Upper lobe of left lung (tissue), 6 donors: ENCODE data around the gene TFAP2B. TPM values are rescaled to one million over a fixed set of nuclear protein-coding genes. Genes with fewer than 3 reads are reported as not detected.
A peak's percentile ranks its signal among the peaks of the same experiment; 100 is the strongest.

Experiments
- ATAC-seq, 2 donors: fragments of 200-7000 bp; cut with Tn5 transposase; one replicate each; pipeline ENCODE4 v1.9.1; 2022; ENCODE audit warnings: mild to moderate bottlenecking in 2 of 2, moderate library complexity in 2 of 2; ENCODE audit not compliant: low FRiP score in 2 of 2
- DNase-seq, 2 donors: peaks; one replicate each; pipeline ENCODE4 v3.0.0-alpha.2; 2019 to 2020
- H3K27ac ChIP-seq, 4 donors: fragments of 200-600 bp; sonication (generic); one replicate each; pipeline ENCODE4 v1.5.1; 2016 to 2019
- H3K27me3 ChIP-seq, 4 donors: fragments of 200-600 bp; sonication (generic); one replicate each; pipeline ENCODE4 v1.5.1; 2017 to 2019
- H3K36me3 ChIP-seq, 4 donors: fragments of 200-600 bp; sonication (generic); one replicate each; pipeline ENCODE4 v1.5.1; 2016 to 2019
- H3K4me1 ChIP-seq, 4 donors: fragments of 200-600 bp; sonication (generic); one replicate each; pipeline ENCODE4 v1.5.1; 2018 to 2019
- H3K4me3 ChIP-seq, 4 donors: fragments of 200-600 bp; sonication (generic); one replicate each; pipeline ENCODE4 v1.5.1; 2017 to 2019; ENCODE audit warnings: mild to moderate bottlenecking in 2 of 4, moderate library complexity in 1 of 4
- H3K9me3 ChIP-seq, 4 donors: fragments of 200-600 bp; sonication (generic); one replicate each; pipeline ENCODE4 v1.5.1; 2018 to 2019
- EP300 ChIP-seq, 4 donors: sonication (generic); formaldehyde crosslinking; IDR thresholded peaks; one replicate each; pipeline ENCODE4 v1.5.1; 2017; ENCODE audit warnings: antibody characterized with exemption in 4 of 4, control low read depth in 2 of 4
- POLR2A ChIP-seq, 4 donors: fragments of 450-650 bp; IDR thresholded peaks; one replicate each; pipeline ENCODE4 v1.5.1; 2016 to 2017; ENCODE audit warnings: antibody characterized with exemption in 4 of 4, mild to moderate bottlenecking in 2 of 4
- POLR2AphosphoS5 ChIP-seq, 2 donors: sonication (generic); formaldehyde crosslinking; IDR thresholded peaks; one replicate each; pipeline ENCODE4 v1.5.1; 2017; ENCODE audit warnings: antibody characterized with exemption in 2 of 2
- WGBS, 2 donors: methylation state at CpG; one replicate each; pipeline ENCODE4 v1.1.5; 2017 to 2018; 5-methylcytosine and 5-hydroxymethylcytosine counted together
- total RNA-seq, 6 donors: library from RNA; depleted of rRNA in 4 of 6; stranded (reverse); fragments of >200 nt in 4 of 6; gene quantifications; one replicate each; pipeline versions ENCODE4 v1.1.0 to v1.2.1, GENCODE V29; 2016 to 2021
- TF ChIP-seq, protein P1 (sequence below), 6 experiments: fragments of 450-650 bp in 4 of 6; fragments of 200-600 bp in 2 of 6; sonication (generic) in 2 of 6; IDR thresholded peaks; one replicate each; pipeline ENCODE4 v1.5.1; 2016 to 2019; ENCODE audit warnings: antibody characterized with exemption in 6 of 6
- donor health status: DM: no; HTN: no; CAD: no; lungs with moderate emphysema.
- donor health status: DM: no; HTN: yes; CAD: no; lungs with severe emphysema.

Gene TFAP2B
- total RNA-seq, 6 donors from 2014 or later, result 1.0 TPM; not detected in 5

GRCh38 chr6:50826037-50826761 lies 7.5 kb downstream of the TFAP2B start:
- Histone ChIP-seq H3K9me3 (no peaks in the 10 kb centered on the region), H3K27me3 (peaks cover 0 to 42% (median 16%) of the 10 kb centered on the region in 4 donors), H3K4me3 (no peak overlapping the region), H3K27ac (no peak overlapping the region), H3K36me3 (no peaks in the 10 kb centered on the region), H3K4me1 (no peaks in the 10 kb centered on the region)
- DNase-seq, result peak in 1 of 2 donors; percentile 81
- ATAC-seq, result no peak
- TF ChIP-seq, protein P1, sequence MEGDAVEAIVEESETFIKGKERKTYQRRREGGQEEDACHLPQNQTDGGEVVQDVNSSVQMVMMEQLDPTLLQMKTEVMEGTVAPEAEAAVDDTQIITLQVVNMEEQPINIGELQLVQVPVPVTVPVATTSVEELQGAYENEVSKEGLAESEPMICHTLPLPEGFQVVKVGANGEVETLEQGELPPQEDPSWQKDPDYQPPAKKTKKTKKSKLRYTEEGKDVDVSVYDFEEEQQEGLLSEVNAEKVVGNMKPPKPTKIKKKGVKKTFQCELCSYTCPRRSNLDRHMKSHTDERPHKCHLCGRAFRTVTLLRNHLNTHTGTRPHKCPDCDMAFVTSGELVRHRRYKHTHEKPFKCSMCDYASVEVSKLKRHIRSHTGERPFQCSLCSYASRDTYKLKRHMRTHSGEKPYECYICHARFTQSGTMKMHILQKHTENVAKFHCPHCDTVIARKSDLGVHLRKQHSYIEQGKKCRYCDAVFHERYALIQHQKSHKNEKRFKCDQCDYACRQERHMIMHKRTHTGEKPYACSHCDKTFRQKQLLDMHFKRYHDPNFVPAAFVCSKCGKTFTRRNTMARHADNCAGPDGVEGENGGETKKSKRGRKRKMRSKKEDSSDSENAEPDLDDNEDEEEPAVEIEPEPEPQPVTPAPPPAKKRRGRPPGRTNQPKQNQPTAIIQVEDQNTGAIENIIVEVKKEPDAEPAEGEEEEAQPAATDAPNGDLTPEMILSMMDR (IDR thresholded peaks at IDR 0.05), result no peak
- no peak for TF ChIP-seq POLR2AphosphoS5 (IDR thresholded peaks at IDR 0.05)
- TF ChIP-seq EP300 (IDR thresholded peaks at IDR 0.05), result no peak
- WGBS, 2 donors, result 11 to 13% methylated on average over 15 to 19 of the region's 19 CpGs

- Histone ChIP-seq H3K4me1 (no peaks in the 10 kb centered on the region), H3K36me3 (no peaks in the 10 kb centered on the region), H3K27me3 (peaks cover 0 to 36% (median 14%) of the 10 kb centered on the region in 4 donors), H3K9me3 (no peaks in the 10 kb centered on the region), H3K4me3 (no peak overlapping the region), H3K27ac (no peak overlapping the region)
- ATAC-seq, result no peak
- DNase-seq, result no peak
- WGBS, 2 donors, result 11% methylated on average over 15 of the region's 15 CpGs
- no peak for TF ChIP-seq POLR2AphosphoS5 (IDR thresholded peaks at IDR 0.05)
- no peak for TF ChIP-seq POLR2A (IDR thresholded peaks at IDR 0.05)
- TF ChIP-seq EP300 (IDR thresholded peaks at IDR 0.05), result no peak
- TF ChIP-seq, protein P1 (IDR thresholded peaks at IDR 0.05), result no peak
These were observed 8.1 kb downstream of the TFAP2B start for GRCh38 chr6:50826803-50827202.

DNA sequence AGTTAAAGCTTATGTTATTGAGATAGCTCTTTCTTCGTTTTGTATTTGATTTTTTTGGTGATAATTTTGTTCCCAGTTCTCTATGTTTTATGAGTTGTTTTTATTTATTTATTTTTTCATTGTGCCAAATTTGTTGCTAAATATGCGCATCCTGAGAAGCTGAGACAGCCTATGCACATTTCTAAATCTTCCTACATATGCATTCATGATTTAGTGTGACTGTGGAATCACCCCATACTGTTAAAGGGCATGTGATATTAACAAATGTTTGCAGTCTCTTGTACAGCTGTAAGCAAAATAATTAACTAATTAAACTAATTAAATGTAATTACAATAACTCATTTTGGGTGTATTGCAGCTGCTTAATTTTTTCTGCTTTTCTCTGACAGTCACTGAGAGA lies 10.4 kb downstream of the TFAP2B start:
- no peak overlapping the region for H3K4me3 ChIP-seq
- WGBS, 2 donors, result 30 to 34% methylated on average over 2 of the region's 2 CpGs
- no peak for DNase-seq
- H3K4me1 ChIP-seq, result no peaks in the 10 kb centered on the region
- TF ChIP-seq EP300 (IDR thresholded peaks at IDR 0.05), result no peak
- no peak for TF ChIP-seq POLR2A (IDR thresholded peaks at IDR 0.05)
- no peak for TF ChIP-seq POLR2AphosphoS5 (IDR thresholded peaks at IDR 0.05)
- TF ChIP-seq, protein P1 (IDR thresholded peaks at IDR 0.05), result no peak
- peaks cover 0 to 22% (median 8%) of the 10 kb centered on the region in 4 donors for H3K27me3 ChIP-seq
- no peaks in the 10 kb centered on the region for H3K36me3 ChIP-seq
- no peak for ATAC-seq
- no peaks in the 10 kb centered on the region for H3K9me3 ChIP-seq
- H3K27ac ChIP-seq, result no peak overlapping the region

GRCh38 chr6:50829898-50830444 lies 11.3 kb downstream of the TFAP2B start:
- WGBS, 2 donors, result 0 to 1% methylated on average over 3 of the region's 3 CpGs
- Histone ChIP-seq H3K36me3 (no peaks in the 10 kb centered on the region), H3K27me3 (peaks cover 0 to 16% (median 5%) of the 10 kb centered on the region in 4 donors), H3K4me3 (no peak overlapping the region), H3K27ac (no peak overlapping the region), H3K9me3 (no peaks in the 10 kb centered on the region), H3K4me1 (no peaks in the 10 kb centered on the region)
- TF ChIP-seq POLR2AphosphoS5 (IDR thresholded peaks at IDR 0.05), result no peak
- TF ChIP-seq POLR2A (IDR thresholded peaks at IDR 0.05), result no peak
- TF ChIP-seq, protein P1 (IDR thresholded peaks at IDR 0.05), result no peak
- TF ChIP-seq EP300 (IDR thresholded peaks at IDR 0.05), result no peak
- no peak for ATAC-seq
- no peak for DNase-seq
